ENCODE data around the gene DDX11. TPM values are rescaled to one million over a fixed set of nuclear protein-coding genes. Genes with fewer than 3 reads are reported as not detected.

Gene DDX11
- total and polyA plus RNA-seq, 2 of the 4 experiments (the other 2 are of a cell fraction) = 10.8 to 17.6 TPM

GRCh38 chr12:31034372-31034771, 39.3 kb upstream of the DDX11 start:
- no peak overlapping the region for H2BK120ac ChIP-seq (ENCODE audit: low read depth, low read length)
- no peak overlapping the region for H3K14ac ChIP-seq (replicated peaks; ENCODE audit: low read depth, low read length)
- intact Hi-C loops (cut with micrococcal nuclease) = no loop called here
- no peak overlapping the region for H3K56ac ChIP-seq (ENCODE audit: extremely low read depth, insufficient read depth, low read length)
- H4K20me1 ChIP-seq (ENCODE audit: insufficient read depth, low read length) = no peaks in the 10 kb centered on the region
- ChIA-PET CTCF (interaction anchor here (0.8 kb wide), 2 partner anchors 8 to 38 kb away, joined by 3 read pairs; no protein-coding TSS in a partner anchor), POLR2A (ENCODE audit: unreplicated experiment) (no interaction called here)
- no peak overlapping the region for H2AK5ac ChIP-seq (ENCODE audit: low read depth, low read length)
- no peaks in the 10 kb centered on the region for H3K9me3 ChIP-seq (ENCODE audit: control insufficient read depth, insufficient read depth, low read length)
- WGBS, 2 experiments (ENCODE audit: extremely low coverage in 2 of 2, insufficient read length in 1 of 2) = 71% methylated on average over 2 of the region's 3 CpGs; no CpG with 5 or more reads in 1 of the 2 experiments
- no peak overlapping the region for H3K9ac ChIP-seq (ENCODE audit: low read depth, low read length)
- peaks cover 3% of the 10 kb centered on the region; the same call in 1 of the 2 replicates for H3K4me1 ChIP-seq (ENCODE audit: control insufficient read depth, insufficient read depth, low read length)
- in situ Hi-C loops (cut with MboI; ENCODE audit: low sequenced_read_pairs) = no loop called here
- no peaks in the 10 kb centered on the region for H3K36me3 ChIP-seq (ENCODE audit: control insufficient read depth, insufficient read depth, low read length)
- H2BK15ac ChIP-seq (ENCODE audit: low read depth, low read length) = no peak overlapping the region
- dilution Hi-C loops (cut with HindIII; ENCODE audit: low sequenced_read_pairs, unreplicated experiment) = no loop called here
- no peak overlapping the region for H2BK5ac ChIP-seq (ENCODE audit: low read depth, low read length, poor library complexity, severe bottlenecking)
- H3K9me1 ChIP-seq (ENCODE audit: insufficient read depth, low read length) = no peaks in the 10 kb centered on the region
- ATAC-seq (ENCODE audit: low read depth) = no peak
- no peaks in the 10 kb centered on the region for H3K79me1 ChIP-seq (ENCODE audit: low read depth in 1 of 2, low read length in 2 of 2)
- no peak overlapping the region for H3K27ac ChIP-seq (ENCODE audit: insufficient read depth, low read length)
- no peak overlapping the region for H3K23ac ChIP-seq (ENCODE audit: low read depth, low read length)
- no peak overlapping the region for H2BK20ac ChIP-seq (ENCODE audit: low read depth, low read length)
- no peak overlapping the region for H4K5ac ChIP-seq (ENCODE audit: low read depth, low read length)
- BruUV-seq (replicated peaks) = no TSS peak
- H2AK9ac ChIP-seq (replicated peaks; ENCODE audit: low read depth, low read length, poor library complexity) = no peak overlapping the region
- no peak overlapping the region for H3K18ac ChIP-seq (ENCODE audit: low read depth, low read length)
- H3K4ac ChIP-seq (ENCODE audit: low read depth, low read length) = no peak overlapping the region
- H3K4me3 ChIP-seq (ENCODE audit: insufficient read depth, low read depth, low read length) = no peak overlapping the region
- peaks cover 10% of the 10 kb centered on the region for H3K27me3 ChIP-seq (ENCODE audit: control insufficient read depth, insufficient read depth, low read length)
- H4K8ac ChIP-seq (ENCODE audit: low read depth in 2 of 2, low read length in 2 of 2) = no peak overlapping the region
- no peak overlapping the region for H2AFZ ChIP-seq (replicated peaks; ENCODE audit: low read length, poor library complexity)
- H3K4me2 ChIP-seq (ENCODE audit: low read depth, low read length) = no peak overlapping the region
- no peak overlapping the region for H4K91ac ChIP-seq (ENCODE audit: insufficient read depth, low read depth, low read length)
- TF ChIP-seq POLR2A (IDR thresholded peaks at IDR 0.05; ENCODE audit: low read depth, low read length) (no peak), FOS (IDR thresholded peaks at IDR 0.05; ENCODE audit: low read depth, low read length) (no peak), CHD1 (IDR thresholded peaks at IDR 0.05; ENCODE audit: low read depth, low read length) (no peak), SMC3 (IDR thresholded peaks at IDR 0.05; ENCODE audit: low read depth, low read length) (no peak), NFE2L2 (IDR thresholded peaks at IDR 0.05; ENCODE audit: low read depth, low read length) (no peak), ELK1 (IDR thresholded peaks at IDR 0.05; ENCODE audit: borderline replicate concordance, low read depth, low read length) (no peak), MAZ (IDR thresholded peaks at IDR 0.05; ENCODE audit: borderline replicate concordance, low read depth, low read length) (no peak), CEBPB (IDR thresholded peaks at IDR 0.05; ENCODE audit: low read depth, low read length) (no peak), RFX5 (IDR thresholded peaks at IDR 0.05; ENCODE audit: low read depth, low read length) (no peak), MAFK (IDR thresholded peaks at IDR 0.05; ENCODE audit: low read depth, low read length) (no peak), CTCF (conservative IDR thresholded peaks at IDR 0.05; ENCODE audit: low read depth, low read length) (no peak), USF2 (IDR thresholded peaks at IDR 0.05; ENCODE audit: low read depth, low read length) (no peak), RAD21 (IDR thresholded peaks at IDR 0.05; ENCODE audit: low read length) (no peak)
- no peak for DNase-seq

Measured in IMR-90 (cell line).